ENCODE measurements around the gene TAF10. TPM values are rescaled to one million over a fixed set of nuclear protein-coding genes. Genes with fewer than 3 reads are reported as not detected.

TAF10 gene
- total and polyA plus RNA-seq, 12 donors = 69.7 to 389 (median 181) TPM

DNA sequence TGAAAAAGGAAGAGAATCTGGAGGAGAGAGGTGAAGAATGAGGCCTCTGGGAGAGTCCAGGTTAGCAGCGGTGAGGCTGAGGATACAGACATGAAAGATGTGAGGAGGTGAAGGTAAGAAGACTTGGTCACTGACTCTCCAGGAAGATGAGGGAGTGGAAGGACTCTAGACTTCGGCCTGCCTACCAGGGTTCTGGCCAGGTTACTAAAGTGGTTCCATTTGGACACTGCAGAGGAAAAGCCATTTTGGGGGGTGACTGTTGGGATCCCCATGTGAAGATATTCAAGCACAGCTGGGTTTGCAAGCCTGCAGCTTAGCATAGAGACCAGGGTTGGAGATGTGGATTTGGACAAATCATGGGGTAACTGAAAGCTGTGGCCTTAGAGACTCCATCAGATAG, 35.8 kb upstream of the TAF10 start:
- Histone ChIP-seq H3K4me1 (replicated peaks in 1 of 2) (peaks cover 0 to 18% of the 10 kb centered on the region in 2 donors), H3K36me3 (replicated peaks in 1 of 2) (no peaks in the 10 kb centered on the region), H3K4me3 (no peak overlapping the region), H3K27ac (peak overlapping the region in 1 of 5 donors; percentile 32), H3K27me3 (peaks cover 3% of the 10 kb centered on the region), H3K9me3 (replicated peaks in 1 of 3) (no peaks in the 10 kb centered on the region)
- DNase-seq = no peak
- intact Hi-C loops (cut with DNase I) = no loop called here
- TF ChIP-seq CTCF (IDR thresholded peaks at IDR 0.05) (no peak), POLR2A (IDR thresholded peaks at IDR 0.05) (no peak)
- 88 to 93% (median 89%) methylated on average over 2 of the region's 2 CpGs for WGBS, 4 donors

GRCh38 chr11:6646918-6647679, 35.1 kb upstream of the TAF10 start:
- H3K4me1 ChIP-seq (replicated peaks in 1 of 2) = peaks cover 0 to 18% of the 10 kb centered on the region in 2 donors
- TF ChIP-seq POLR2A (IDR thresholded peaks at IDR 0.05) (no peak), CTCF (IDR thresholded peaks at IDR 0.05) (no peak)
- DNase-seq = no peak
- WGBS, 4 donors = 43 to 62% (median 57%) methylated on average over 9 of the region's 9 CpGs
- no peaks in the 10 kb centered on the region for H3K36me3 ChIP-seq (replicated peaks in 1 of 2)
- H3K27ac ChIP-seq = peak overlapping the region in 2 of 5 donors; percentile 22 to 54
- no peak overlapping the region for H3K4me3 ChIP-seq
- no peaks in the 10 kb centered on the region for H3K9me3 ChIP-seq (replicated peaks in 1 of 3)
- peaks cover 3% of the 10 kb centered on the region for H3K27me3 ChIP-seq
- intact Hi-C loops (cut with DNase I) = no loop called here

- Histone ChIP-seq H3K9me3 (replicated peaks in 1 of 3) (no peaks in the 10 kb centered on the region), H3K36me3 (replicated peaks in 1 of 2) (no peaks in the 10 kb centered on the region), H3K27ac (peak overlapping the region in 2 of 5 donors; percentile 22 to 54), H3K4me1 (replicated peaks in 1 of 2) (peaks cover 0 to 18% of the 10 kb centered on the region in 2 donors), H3K27me3 (peaks cover 3% of the 10 kb centered on the region), H3K4me3 (no peak overlapping the region)
- TF ChIP-seq POLR2A (IDR thresholded peaks at IDR 0.05) = no peak
- 37 to 53% (median 46%) methylated on average over 3 of the region's 3 CpGs for WGBS, 4 donors
- DNase-seq = peak in 1 of 7 donors; percentile 25
- intact Hi-C loops (cut with DNase I) = no loop called here
Measured at GRCh38 chr11:6646576-6646917, 34.5 kb upstream of the TAF10 start.

GRCh38 chr11:6646071-6646470, 34.1 kb upstream of the TAF10 start:
- TF ChIP-seq CTCF (IDR thresholded peaks at IDR 0.05) (no peak), POLR2A (IDR thresholded peaks at IDR 0.05) (no peak)
- Histone ChIP-seq H3K9me3 (replicated peaks in 1 of 3) (no peaks in the 10 kb centered on the region), H3K27me3 (peaks cover 3% of the 10 kb centered on the region), H3K36me3 (replicated peaks in 1 of 2) (no peaks in the 10 kb centered on the region), H3K4me3 (no peak overlapping the region), H3K4me1 (replicated peaks in 1 of 2) (peaks cover 0 to 18% of the 10 kb centered on the region in 2 donors), H3K27ac (peak overlapping the region in 2 of 5 donors; percentile 22 to 54)
- DNase-seq = peak in 5 of 7 donors; percentile 34 to 65 (median 40)
- WGBS, 4 donors = 36 to 62% (median 47%) methylated on average over 5 to 12 of the region's 12 CpGs
- intact Hi-C loops (cut with DNase I) = no loop called here

- Histone ChIP-seq H3K9me3 (replicated peaks in 1 of 3) (no peaks in the 10 kb centered on the region), H3K27me3 (no peaks in the 10 kb centered on the region), H3K4me1 (replicated peaks in 1 of 2) (peaks cover 0 to 32% of the 10 kb centered on the region in 2 donors), H3K36me3 (replicated peaks in 1 of 2) (no peaks in the 10 kb centered on the region), H3K4me3 (no peak overlapping the region), H3K27ac (no peak overlapping the region)
- TF ChIP-seq POLR2A (IDR thresholded peaks at IDR 0.05) = no peak
- no peak for TF ChIP-seq CTCF (IDR thresholded peaks at IDR 0.05)
- no peak for DNase-seq
- intact Hi-C loops (cut with DNase I) = no loop called here
- WGBS, 4 donors = 82 to 87% (median 86%) methylated on average over 7 of the region's 7 CpGs
Measured at GRCh38 chr11:6642957-6643356, 30.9 kb upstream of the TAF10 start.
